Measurements from ENCODE around the gene CSRP1. TPM values are rescaled to one million over a fixed set of nuclear protein-coding genes. Genes with fewer than 3 reads are reported as not detected.

Gene CSRP1
- polyA plus RNA-seq, 4 donors = 62.1 to 181 (median 112) TPM

DNA sequence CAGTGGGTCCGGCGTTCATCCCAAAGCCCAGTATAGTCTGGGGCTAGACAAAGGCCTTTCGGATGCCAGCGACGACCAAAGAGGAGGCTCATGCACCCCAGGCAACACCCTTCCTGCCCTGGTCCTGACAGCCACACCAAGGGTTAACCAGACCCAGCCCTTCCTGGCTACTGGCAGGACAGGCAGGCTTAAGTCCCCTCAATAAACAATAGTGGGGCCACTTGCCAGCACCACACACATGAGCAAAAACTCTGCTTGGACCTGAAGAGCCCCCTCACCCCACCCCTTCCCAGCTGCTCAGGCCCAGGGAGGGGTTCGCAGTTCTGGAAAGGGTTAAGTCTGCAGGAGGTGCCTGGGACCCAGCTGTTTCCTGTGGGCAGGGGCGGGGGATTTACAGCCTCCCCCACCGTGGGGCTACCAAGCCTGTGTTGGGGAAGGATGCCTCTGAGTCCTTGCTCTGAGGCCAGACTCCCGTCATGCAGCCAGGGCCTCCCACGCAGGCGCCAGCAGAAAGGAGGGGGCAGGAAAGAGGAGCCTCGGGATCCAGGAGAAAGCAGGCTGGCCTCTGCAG lies 56.1 kb downstream of the CSRP1 start:
- peaks cover 0 to 5% of the 10 kb centered on the region in 2 donors for H3K9me3 ChIP-seq (ENCODE audit: control insufficient read depth in 2 of 2, insufficient read depth in 1 of 2, low read depth in 1 of 2, low read length in 1 of 2)
- peak overlapping the region in 2 of 3 donors; percentile 20 to 59 for H3K27ac ChIP-seq (ENCODE audit: low read depth in 1 of 3, low read length in 2 of 3)
- no peaks in the 10 kb centered on the region for H3K36me3 ChIP-seq (ENCODE audit: control insufficient read depth in 3 of 3, insufficient read depth in 2 of 3, low read depth in 1 of 3, low read length in 3 of 3)
- no peak overlapping the region for H3K4me3 ChIP-seq (ENCODE audit: low read depth in 1 of 3, low read length in 3 of 3)
- WGBS, 3 donors = 20 to 46% (median 40%) methylated on average over 12 of the region's 12 CpGs
- FAIRE-seq (no peak), DNase-seq (peak in 1 of 2 donors; percentile 40)
- no peaks in the 10 kb centered on the region for H3K27me3 ChIP-seq (ENCODE audit: control insufficient read depth in 3 of 3, insufficient read depth in 3 of 3, low read length in 3 of 3)
- peaks cover 0 to 8% (median 0%) of the 10 kb centered on the region in 3 donors for H3K4me1 ChIP-seq (ENCODE audit: control insufficient read depth in 3 of 3, insufficient read depth in 2 of 3, low read depth in 1 of 3, low read length in 2 of 3)

DNA sequence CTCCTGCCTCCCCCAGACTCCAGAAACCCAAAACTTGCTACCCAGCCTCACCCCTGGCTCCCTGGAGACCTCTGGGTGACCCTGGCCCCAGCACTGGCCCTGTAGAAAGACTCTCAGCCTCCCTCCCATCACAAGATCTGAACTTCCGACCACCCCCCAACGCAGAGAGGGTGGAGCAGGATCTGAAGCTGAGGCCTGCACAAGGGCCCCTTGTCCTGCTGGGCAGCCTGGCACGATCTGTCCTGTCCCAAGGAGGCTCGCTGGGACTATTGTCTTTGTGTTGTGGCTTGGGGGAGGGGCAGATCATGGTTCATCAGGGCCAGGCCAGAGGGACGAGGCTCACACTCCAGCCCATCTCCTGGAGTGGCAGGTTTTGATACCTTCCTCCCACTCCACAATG lies 57.9 kb downstream of the CSRP1 start:
- Histone ChIP-seq H3K4me3 (ENCODE audit: low read depth in 1 of 3, low read length in 3 of 3) (no peak overlapping the region), H3K27me3 (ENCODE audit: control insufficient read depth in 3 of 3, insufficient read depth in 3 of 3, low read length in 3 of 3) (peaks cover 0 to 4% (median 0%) of the 10 kb centered on the region in 3 donors), H3K9me3 (ENCODE audit: control insufficient read depth in 2 of 2, insufficient read depth in 1 of 2, low read depth in 1 of 2, low read length in 1 of 2) (peaks cover 0 to 5% of the 10 kb centered on the region in 2 donors), H3K4me1 (ENCODE audit: control insufficient read depth in 3 of 3, insufficient read depth in 2 of 3, low read depth in 1 of 3, low read length in 2 of 3) (peaks cover 0 to 8% (median 0%) of the 10 kb centered on the region in 3 donors), H3K27ac (ENCODE audit: low read depth in 1 of 3, low read length in 2 of 3) (no peak overlapping the region), H3K36me3 (ENCODE audit: control insufficient read depth in 3 of 3, insufficient read depth in 2 of 3, low read depth in 1 of 3, low read length in 3 of 3) (no peaks in the 10 kb centered on the region)
- no peak for DNase-seq
- 70 to 85% (median 76%) methylated on average over 5 of the region's 5 CpGs for WGBS, 3 donors
- FAIRE-seq = no peak

DNA sequence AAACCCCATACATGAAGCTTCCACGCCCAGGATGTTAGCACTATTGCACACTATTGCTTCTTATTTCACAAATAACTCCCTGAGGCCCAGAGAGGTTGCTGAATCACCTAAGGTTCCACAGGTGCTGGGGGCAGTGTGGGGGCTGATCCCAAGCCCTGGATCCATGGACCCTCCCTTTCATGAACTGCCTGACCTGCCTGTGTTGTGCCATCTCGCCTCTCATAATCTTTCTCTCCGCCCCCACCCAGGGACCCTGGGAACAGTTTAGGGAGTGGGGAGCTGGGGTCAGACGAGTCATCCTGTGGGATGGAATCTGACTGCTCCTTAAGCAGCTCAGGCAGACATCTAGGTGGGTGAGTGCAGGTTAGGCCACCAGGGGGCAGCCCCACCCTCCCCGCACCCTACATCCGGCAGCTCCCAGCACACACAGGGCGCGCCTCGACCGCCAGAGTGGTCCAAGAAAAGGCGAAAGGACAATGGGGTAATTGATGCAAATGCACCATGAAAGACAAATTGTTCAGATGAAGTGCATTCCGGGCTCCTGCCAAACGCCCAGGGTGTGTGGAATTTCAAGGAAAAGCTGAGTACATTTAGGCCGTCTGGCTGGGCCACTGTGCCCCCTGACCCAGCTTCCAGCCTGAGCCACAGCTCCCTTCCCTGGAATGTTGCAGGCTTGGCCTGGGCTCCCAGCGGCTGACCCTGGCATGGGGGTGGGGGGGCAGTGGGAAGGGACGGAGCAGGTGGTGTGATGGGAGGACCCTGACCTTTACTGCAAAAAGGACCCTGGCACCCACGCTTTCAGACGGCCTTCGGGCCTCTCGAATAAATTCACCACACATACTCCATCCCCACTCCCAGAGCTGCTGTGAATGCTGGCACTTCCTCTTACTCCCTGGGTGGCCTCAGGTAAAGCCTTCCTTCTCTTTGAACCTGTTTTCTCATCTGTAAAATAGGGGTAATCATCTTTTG lies 58.7 kb downstream of the CSRP1 start:
- Histone ChIP-seq H3K4me3 (ENCODE audit: low read depth in 1 of 3, low read length in 3 of 3) (no peak overlapping the region), H3K27me3 (ENCODE audit: control insufficient read depth in 3 of 3, insufficient read depth in 3 of 3, low read length in 3 of 3) (peaks cover 0 to 4% (median 0%) of the 10 kb centered on the region in 3 donors), H3K36me3 (ENCODE audit: control insufficient read depth in 3 of 3, insufficient read depth in 2 of 3, low read depth in 1 of 3, low read length in 3 of 3) (no peaks in the 10 kb centered on the region), H3K4me1 (ENCODE audit: control insufficient read depth in 3 of 3, insufficient read depth in 2 of 3, low read depth in 1 of 3, low read length in 2 of 3) (peaks cover 0 to 8% (median 0%) of the 10 kb centered on the region in 3 donors), H3K27ac (ENCODE audit: low read depth in 1 of 3, low read length in 2 of 3) (no peak overlapping the region), H3K9me3 (ENCODE audit: control insufficient read depth in 2 of 2, insufficient read depth in 1 of 2, low read depth in 1 of 2, low read length in 1 of 2) (peaks cover 0 to 2% of the 10 kb centered on the region in 2 donors)
- FAIRE-seq (no peak), DNase-seq (peak; percentile 63 to 86)
- WGBS, 3 donors = 26 to 37% (median 30%) methylated on average over 20 of the region's 20 CpGs

DNA sequence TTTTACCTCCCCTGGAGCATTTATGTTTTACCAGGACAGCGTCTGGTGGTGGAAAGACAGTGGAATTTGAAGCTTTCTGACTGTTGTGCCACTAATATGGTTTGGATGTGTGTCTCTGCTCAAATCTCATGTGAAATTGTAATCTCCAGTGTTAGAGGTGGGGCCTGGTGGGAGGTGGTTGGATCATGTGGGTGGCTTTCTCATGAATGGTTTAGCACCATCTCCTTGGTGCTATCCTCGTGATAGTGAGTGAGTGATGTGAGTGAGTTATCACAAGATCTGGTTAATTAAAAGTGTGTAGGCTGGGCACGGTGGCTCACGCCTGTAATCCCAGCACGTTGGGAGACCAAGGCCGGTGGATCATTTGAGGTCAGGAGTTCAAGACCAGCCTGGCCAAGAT lies 61.6 kb downstream of the CSRP1 start:
- no peaks in the 10 kb centered on the region for H3K36me3 ChIP-seq (ENCODE audit: control insufficient read depth in 3 of 3, insufficient read depth in 2 of 3, low read depth in 1 of 3, low read length in 3 of 3)
- FAIRE-seq = no peak
- peaks cover 0 to 2% (median 0%) of the 10 kb centered on the region in 3 donors for H3K4me1 ChIP-seq (ENCODE audit: control insufficient read depth in 3 of 3, insufficient read depth in 2 of 3, low read depth in 1 of 3, low read length in 2 of 3)
- no peak for DNase-seq
- peaks cover 0 to 4% (median 0%) of the 10 kb centered on the region in 3 donors for H3K27me3 ChIP-seq (ENCODE audit: control insufficient read depth in 3 of 3, insufficient read depth in 3 of 3, low read length in 3 of 3)
- H3K27ac ChIP-seq (ENCODE audit: low read depth in 1 of 3, low read length in 2 of 3) = no peak overlapping the region
- no peaks in the 10 kb centered on the region for H3K9me3 ChIP-seq (ENCODE audit: control insufficient read depth in 2 of 2, insufficient read depth in 1 of 2, low read depth in 1 of 2, low read length in 1 of 2)
- 66 to 83% (median 74%) methylated on average over 6 of the region's 6 CpGs for WGBS, 3 donors
- H3K4me3 ChIP-seq (ENCODE audit: low read depth in 1 of 3, low read length in 3 of 3) = no peak overlapping the region

DNA sequence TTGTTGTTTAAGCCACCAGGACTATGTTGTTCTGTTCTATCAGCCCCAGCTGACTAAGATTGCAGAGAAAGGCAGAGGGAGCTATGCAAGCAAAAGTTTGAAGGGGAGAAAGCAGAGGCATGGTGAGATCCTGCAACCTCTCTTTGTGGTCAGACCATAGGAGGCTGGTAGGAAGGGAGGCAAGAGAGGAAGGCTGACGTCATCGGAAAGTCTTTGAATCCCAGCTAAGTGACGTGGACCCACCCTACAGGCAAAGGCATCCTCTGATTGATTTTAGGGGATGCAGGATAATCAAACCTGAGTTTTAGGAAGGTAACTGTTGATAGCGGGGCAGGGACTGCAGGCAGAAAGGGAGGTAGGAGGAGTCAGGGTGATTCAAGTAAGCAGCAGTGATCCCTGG lies 62.1 kb downstream of the CSRP1 start:
- WGBS, 3 donors = 74 to 90% (median 77%) methylated on average over 4 of the region's 4 CpGs
- H3K27me3 ChIP-seq (ENCODE audit: control insufficient read depth in 3 of 3, insufficient read depth in 3 of 3, low read length in 3 of 3) = peaks cover 0 to 4% (median 0%) of the 10 kb centered on the region in 3 donors
- peaks cover 0 to 2% (median 0%) of the 10 kb centered on the region in 3 donors for H3K4me1 ChIP-seq (ENCODE audit: control insufficient read depth in 3 of 3, insufficient read depth in 2 of 3, low read depth in 1 of 3, low read length in 2 of 3)
- H3K27ac ChIP-seq (ENCODE audit: low read depth in 1 of 3, low read length in 2 of 3) = no peak overlapping the region
- no peak overlapping the region for H3K4me3 ChIP-seq (ENCODE audit: low read depth in 1 of 3, low read length in 3 of 3)
- no peaks in the 10 kb centered on the region for H3K36me3 ChIP-seq (ENCODE audit: control insufficient read depth in 3 of 3, insufficient read depth in 2 of 3, low read depth in 1 of 3, low read length in 3 of 3)
- no peak for FAIRE-seq
- DNase-seq = no peak
- no peaks in the 10 kb centered on the region for H3K9me3 ChIP-seq (ENCODE audit: control insufficient read depth in 2 of 2, insufficient read depth in 1 of 2, low read depth in 1 of 2, low read length in 1 of 2)

DNA sequence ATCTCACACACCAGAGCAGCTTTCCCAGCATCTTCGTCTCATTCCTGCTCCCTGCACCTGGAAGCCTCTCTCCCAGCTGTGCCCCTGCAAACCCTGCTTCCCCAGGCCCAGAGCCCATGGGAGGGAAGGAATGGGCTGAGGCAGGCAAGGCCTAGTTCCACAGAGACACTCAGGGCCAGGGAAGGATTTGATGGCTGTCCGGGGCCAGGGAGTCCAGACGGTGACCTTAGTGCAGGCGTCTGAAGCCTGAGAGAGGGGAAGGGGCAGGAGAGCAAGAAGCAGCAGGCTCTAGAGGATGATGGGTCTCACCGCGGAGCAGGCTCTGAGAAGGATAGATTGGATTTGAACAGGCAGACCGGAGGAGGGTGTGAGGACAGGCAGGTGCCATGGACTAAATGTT lies 63.2 kb downstream of the CSRP1 start:
- WGBS, 3 donors = 85 to 92% (median 87%) methylated on average over 7 of the region's 7 CpGs
- no peaks in the 10 kb centered on the region for H3K36me3 ChIP-seq (ENCODE audit: control insufficient read depth in 3 of 3, insufficient read depth in 2 of 3, low read depth in 1 of 3, low read length in 3 of 3)
- H3K9me3 ChIP-seq (ENCODE audit: control insufficient read depth in 2 of 2, insufficient read depth in 1 of 2, low read depth in 1 of 2, low read length in 1 of 2) = no peaks in the 10 kb centered on the region
- DNase-seq (no peak), FAIRE-seq (no peak)
- no peak overlapping the region for H3K4me3 ChIP-seq (ENCODE audit: low read depth in 1 of 3, low read length in 3 of 3)
- H3K27ac ChIP-seq (ENCODE audit: low read depth in 1 of 3, low read length in 2 of 3) = no peak overlapping the region
- peaks cover 0 to 2% (median 0%) of the 10 kb centered on the region in 3 donors for H3K4me1 ChIP-seq (ENCODE audit: control insufficient read depth in 3 of 3, insufficient read depth in 2 of 3, low read depth in 1 of 3, low read length in 2 of 3)
- H3K27me3 ChIP-seq (ENCODE audit: control insufficient read depth in 3 of 3, insufficient read depth in 3 of 3, low read length in 3 of 3) = peaks cover 0 to 4% (median 0%) of the 10 kb centered on the region in 3 donors

DNA sequence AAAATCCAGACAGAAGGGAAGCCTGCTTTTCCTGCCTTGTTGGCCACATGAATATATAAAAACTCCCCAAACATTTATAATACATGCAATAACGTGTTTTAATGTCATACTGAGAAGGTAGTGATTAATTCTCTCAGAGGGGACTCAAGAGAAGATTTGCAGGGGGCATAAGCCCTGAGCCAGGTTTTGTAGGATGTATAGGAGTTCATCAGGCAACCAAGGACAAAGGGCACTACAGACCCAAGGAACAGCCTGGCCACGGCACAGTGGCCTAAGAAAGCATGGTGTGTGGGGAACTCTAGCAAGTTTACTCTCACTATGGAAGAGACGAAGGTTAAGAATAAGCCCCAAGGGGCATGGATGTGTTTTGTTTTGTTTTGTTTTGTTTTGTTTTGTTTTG lies 70.0 kb downstream of the CSRP1 start:
- WGBS, 3 donors = 46 to 70% (median 55%) methylated on average over 3 of the region's 3 CpGs
- no peak for DNase-seq
- Histone ChIP-seq H3K4me3 (ENCODE audit: low read depth in 1 of 3, low read length in 3 of 3) (no peak overlapping the region), H3K27me3 (ENCODE audit: control insufficient read depth in 3 of 3, insufficient read depth in 3 of 3, low read length in 3 of 3) (no peaks in the 10 kb centered on the region), H3K9me3 (ENCODE audit: control insufficient read depth in 2 of 2, insufficient read depth in 1 of 2, low read depth in 1 of 2, low read length in 1 of 2) (no peaks in the 10 kb centered on the region), H3K36me3 (ENCODE audit: control insufficient read depth in 3 of 3, insufficient read depth in 2 of 3, low read depth in 1 of 3, low read length in 3 of 3) (no peaks in the 10 kb centered on the region), H3K27ac (ENCODE audit: low read depth in 1 of 3, low read length in 2 of 3) (no peak overlapping the region), H3K4me1 (ENCODE audit: control insufficient read depth in 3 of 3, insufficient read depth in 2 of 3, low read depth in 1 of 3, low read length in 2 of 3) (peaks cover 0 to 4% (median 0%) of the 10 kb centered on the region in 3 donors)
- no peak for FAIRE-seq

DNA sequence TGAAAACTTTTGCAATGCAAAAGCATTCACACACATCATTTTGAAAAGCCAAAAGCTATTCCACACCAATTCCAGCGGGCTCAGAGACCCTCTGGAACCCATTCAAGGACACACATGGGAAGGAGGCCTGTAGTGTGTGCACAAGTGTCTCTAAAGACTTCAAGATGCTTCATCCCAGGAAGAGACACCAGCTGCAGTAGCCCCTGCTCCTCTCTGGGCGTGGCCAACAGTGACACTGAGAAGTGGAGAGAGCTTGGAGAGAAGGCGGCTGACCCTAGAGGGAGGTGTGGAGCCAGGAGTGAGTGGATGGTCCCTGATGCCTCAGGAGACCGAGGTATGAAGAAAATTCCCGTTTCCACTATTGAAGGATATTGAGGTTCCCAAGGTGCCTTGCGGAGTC lies 70.5 kb downstream of the CSRP1 start:
- H3K9me3 ChIP-seq (ENCODE audit: control insufficient read depth in 2 of 2, insufficient read depth in 1 of 2, low read depth in 1 of 2, low read length in 1 of 2) = no peaks in the 10 kb centered on the region
- H3K27ac ChIP-seq (ENCODE audit: low read depth in 1 of 3, low read length in 2 of 3) = no peak overlapping the region
- DNase-seq (no peak), FAIRE-seq (no peak)
- H3K36me3 ChIP-seq (ENCODE audit: control insufficient read depth in 3 of 3, insufficient read depth in 2 of 3, low read depth in 1 of 3, low read length in 3 of 3) = no peaks in the 10 kb centered on the region
- H3K4me1 ChIP-seq (ENCODE audit: control insufficient read depth in 3 of 3, insufficient read depth in 2 of 3, low read depth in 1 of 3, low read length in 2 of 3) = peaks cover 0 to 4% (median 0%) of the 10 kb centered on the region in 3 donors
- no peaks in the 10 kb centered on the region for H3K27me3 ChIP-seq (ENCODE audit: control insufficient read depth in 3 of 3, insufficient read depth in 3 of 3, low read length in 3 of 3)
- no peak overlapping the region for H3K4me3 ChIP-seq (ENCODE audit: low read depth in 1 of 3, low read length in 3 of 3)
- 58 to 59% (median 58%) methylated on average over 6 of the region's 6 CpGs for WGBS, 3 donors
